H9 (cell line): ENCODE measurements around the gene BPIFB6. TPM values are rescaled to one million over a fixed set of nuclear protein-coding genes. Genes with fewer than 3 reads are reported as not detected.

ENCODE experiments used
- DNase-seq: peaks from one replicate; pipeline ENCODE4 v3.0.0-alpha.2; 2017
- H2AFZ ChIP-seq: one replicate; pipeline ENCODE4 v1.6.1; 2013; ENCODE audit warnings: mild to moderate bottlenecking, low read length, control low read depth, moderate library complexity
- H2AK5ac ChIP-seq: 2 replicates; pipeline ENCODE4 v1.6.1; 2013; ENCODE audit warnings: low read length, control low read depth, mixed read lengths; ENCODE audit not compliant: insufficient read length
- H2BK120ac ChIP-seq: one replicate; pipeline ENCODE4 v1.6.1; 2013; ENCODE audit warnings: low read depth, mild to moderate bottlenecking, low read length, control low read depth, inconsistent platforms; ENCODE audit not compliant: poor library complexity, severe bottlenecking
- H2BK12ac ChIP-seq: 2 replicates; pipeline ENCODE4 v1.6.1; 2013; ENCODE audit warnings: low read length, control low read depth, mixed read lengths, low read depth; ENCODE audit not compliant: insufficient read length
- H2BK15ac ChIP-seq: 2 replicates; pipeline ENCODE4 v1.6.1; 2013; ENCODE audit warnings: low read depth, low read length, control low read depth
- H2BK20ac ChIP-seq: one replicate; pipeline ENCODE4 v1.6.1; 2013; ENCODE audit warnings: low read depth, mild to moderate bottlenecking, low read length, control low read depth, inconsistent platforms; ENCODE audit not compliant: poor library complexity, severe bottlenecking
- H2BK5ac ChIP-seq: 2 replicates; pipeline ENCODE4 v1.6.1; 2013; ENCODE audit warnings: low read length, control low read depth, mixed read lengths; ENCODE audit not compliant: insufficient read length
- H3K14ac ChIP-seq: 2 replicates; pipeline ENCODE4 v1.6.1; 2013; ENCODE audit warnings: low read length, control low read depth; ENCODE audit not compliant: insufficient read depth
- H3K18ac ChIP-seq: 2 replicates; pipeline ENCODE4 v1.6.1; 2013; ENCODE audit warnings: low read depth, mild to moderate bottlenecking, mixed read lengths, low read length, control low read depth; ENCODE audit not compliant: insufficient read length
- H3K23ac ChIP-seq: 2 replicates; pipeline ENCODE4 v1.6.1; 2013; ENCODE audit warnings: low read length, control low read depth, mixed read lengths, low read depth; ENCODE audit not compliant: insufficient read length
- H3K23me2 ChIP-seq: 2 replicates; pipeline ENCODE4 v1.6.1; 2013; ENCODE audit warnings: low read depth, mild to moderate bottlenecking, mixed read lengths, low read length, control low read depth; ENCODE audit not compliant: insufficient read length, poor library complexity, severe bottlenecking
- H3K27ac ChIP-seq: 2 replicates; pipeline ENCODE4 v1.5.1; 2013; ENCODE audit warnings: low read length, control low read depth, mixed read lengths, low read depth; ENCODE audit not compliant: insufficient read length
- H3K27me3 ChIP-seq: 2 replicates; pipeline ENCODE4 v1.6.1; 2013; ENCODE audit warnings: low read length, control low read depth, inconsistent platforms; ENCODE audit not compliant: insufficient read depth
- H3K4ac ChIP-seq: 2 replicates; pipeline ENCODE4 v1.6.1; 2013; ENCODE audit warnings: low read depth, mild to moderate bottlenecking, control low read depth, inconsistent platforms, low read length, moderate library complexity
- H3K4me1 ChIP-seq: 2 replicates; pipeline ENCODE4 v1.6.1; 2013; ENCODE audit warnings: low read length, control low read depth, inconsistent platforms; ENCODE audit not compliant: insufficient read depth
- H3K4me2 ChIP-seq: 2 replicates; pipeline ENCODE4 v1.6.1; 2013; ENCODE audit warnings: low read length, control low read depth, mixed read lengths; ENCODE audit not compliant: insufficient read length, insufficient read depth
- H3K56ac ChIP-seq: 2 replicates; pipeline ENCODE4 v1.6.1; 2013; ENCODE audit warnings: low read depth, mild to moderate bottlenecking, mixed read lengths, low read length, control low read depth; ENCODE audit not compliant: insufficient read length
- H3K79me1 ChIP-seq: 2 replicates; pipeline ENCODE4 v1.6.1; 2013; ENCODE audit warnings: low read depth, mild to moderate bottlenecking, moderate library complexity, low read length, control low read depth, inconsistent platforms; ENCODE audit not compliant: insufficient read depth, poor library complexity, severe bottlenecking
- H3K79me2 ChIP-seq: 2 replicates; pipeline ENCODE4 v1.6.1; 2013; ENCODE audit warnings: low read length, control low read depth, inconsistent platforms; ENCODE audit not compliant: insufficient read depth
- H3K9ac ChIP-seq: 2 replicates; pipeline ENCODE4 v1.6.1; 2013; ENCODE audit warnings: low read length, control low read depth, mixed read lengths; ENCODE audit not compliant: insufficient read length; ENCODE audit errors: extremely low read depth
- H3K9me3 ChIP-seq: one replicate; pipeline ENCODE4 v1.6.1; 2013; ENCODE audit warnings: low read depth, low read length, inconsistent platforms; ENCODE audit not compliant: control insufficient read depth
- H3T11ph ChIP-seq: one replicate; pipeline ENCODE4 v1.6.1; 2013; ENCODE audit warnings: mild to moderate bottlenecking, low read length, control low read depth, inconsistent platforms
- H4K20me1 ChIP-seq: one replicate; pipeline ENCODE4 v1.6.1; 2013; ENCODE audit not compliant: control insufficient read depth, insufficient read length, insufficient read depth
- H4K5ac ChIP-seq: 2 replicates; pipeline ENCODE4 v1.6.1; 2013; ENCODE audit warnings: low read depth, mild to moderate bottlenecking, mixed read lengths, low read length, control low read depth; ENCODE audit not compliant: insufficient read length
- H4K8ac ChIP-seq: replicated peaks from 2 replicates; pipeline ENCODE4 v1.6.1; 2013; ENCODE audit warnings: low read length, control low read depth, mixed read lengths, low read depth; ENCODE audit not compliant: insufficient read length
- H4K91ac ChIP-seq: 2 replicates; pipeline ENCODE4 v1.6.1; 2013; ENCODE audit warnings: low read depth, mild to moderate bottlenecking, moderate library complexity, mixed read lengths, low read length, control low read depth; ENCODE audit not compliant: insufficient read length
- H3K27ac Mint-ChIP-seq, 3 experiments: 2 replicates in 2 of 3; 3 replicates in 1 of 3; pipeline ENCODE4 v1.8.0; 2020 to 2021; ENCODE audit warnings: mixed read lengths in 3 of 3, mild to moderate bottlenecking in 1 of 3, moderate library complexity in 1 of 3
- H3K27me3 Mint-ChIP-seq: 2 replicates; pipeline ENCODE4 v1.8.0; 2021; ENCODE audit warnings: low read depth, mild to moderate bottlenecking, moderate library complexity, mixed read lengths
- H3K36me3 Mint-ChIP-seq, 3 experiments: 2 replicates in 2 of 3; 3 replicates in 1 of 3; pipeline ENCODE4 v1.8.0; 2020 to 2021; ENCODE audit warnings: low read depth in 3 of 3, mixed read lengths in 3 of 3; ENCODE audit not compliant: insufficient read depth in 1 of 3
- H3K4me1 Mint-ChIP-seq, 2 experiments: 2 replicates each; pipeline ENCODE4 v1.8.0; 2020; ENCODE audit warnings: mixed read lengths in 2 of 2
- H3K4me3 Mint-ChIP-seq, 2 experiments: 2 replicates in 1 of 2; 3 replicates in 1 of 2; pipeline ENCODE4 v1.8.0; 2020 to 2021; ENCODE audit warnings: mild to moderate bottlenecking in 2 of 2, mixed read lengths in 2 of 2, moderate library complexity in 1 of 2
- H3K9me3 Mint-ChIP-seq, 2 experiments: 2 replicates in 1 of 2; 3 replicates in 1 of 2; pipeline ENCODE4 v1.8.0; 2020; ENCODE audit warnings: mild to moderate bottlenecking in 2 of 2, mixed read lengths in 2 of 2, moderate library complexity in 1 of 2
- CTCF ChIP-seq: fragments of 200-600 bp; sonication (generic); conservative IDR thresholded peaks from 3 replicates; pipeline ENCODE4 v1.8.0; 2021; ENCODE audit warnings: antibody characterized with exemption, mild to moderate bottlenecking
- WGBS: extraction: QIAGEN DNeasy Blood & Tissue Kit; methylation state at CpG from one replicate; pipeline ENCODE4 v1.1.7; 2013; ENCODE audit warnings: missing lambda C conversion rate, low lambda C conversion rate, mixed read lengths; ENCODE audit not compliant: insufficient read length; ENCODE audit errors: extremely low coverage; 5-methylcytosine and 5-hydroxymethylcytosine counted together
- total RNA-seq: library from RNA; stranded (reverse); gene quantifications from 2 replicates; pipeline ENCODE4 v1.2.1, GENCODE V29; 2021

The BPIFB6 gene
- total RNA-seq, 1 experiment from 2014 or later = not detected

- no peak overlapping the region for H2BK5ac ChIP-seq
- Mint-ChIP-seq H3K27ac (no peak overlapping the region), H3K4me1 (peaks cover 0 to 3% of the 10 kb centered on the region in 2 experiments; a peak in 1 of 4 replicates), H3K9me3 (no peaks in the 10 kb centered on the region; a peak in 1 of 5 replicates), H3K27me3 (peaks cover 14% of the 10 kb centered on the region), H3K4me3 (no peak overlapping the region), H3K36me3 (no peaks in the 10 kb centered on the region)
- H3K27ac ChIP-seq = no peak overlapping the region
- no peaks in the 10 kb centered on the region for H3K79me2 ChIP-seq
- H2BK120ac ChIP-seq = no peak overlapping the region
- H3K18ac ChIP-seq = no peak overlapping the region
- H3K14ac ChIP-seq = no peak overlapping the region
- no peak overlapping the region for H2BK15ac ChIP-seq
- H3K56ac ChIP-seq = no peak overlapping the region
- DNase-seq = no peak
- H3T11ph ChIP-seq = no peak overlapping the region
- no peak overlapping the region for H3K23ac ChIP-seq
- H3K9me3 ChIP-seq = no peaks in the 10 kb centered on the region
- no peak for TF ChIP-seq CTCF
- WGBS = no CpG with 5 or more reads among the region's 4 CpGs
- no peak overlapping the region for H2BK20ac ChIP-seq
- no peak overlapping the region for H4K5ac ChIP-seq
- H2BK12ac ChIP-seq = no peak overlapping the region
- H4K20me1 ChIP-seq = peaks cover 2% of the 10 kb centered on the region
- H2AK5ac ChIP-seq = no peak overlapping the region
- H3K9ac ChIP-seq = no peak overlapping the region
- H3K4me2 ChIP-seq = no peak overlapping the region
- H3K79me1 ChIP-seq = no peaks in the 10 kb centered on the region
- no peak overlapping the region for H4K8ac ChIP-seq
- H3K23me2 ChIP-seq = no peaks in the 10 kb centered on the region
- H4K91ac ChIP-seq = no peak overlapping the region
- no peaks in the 10 kb centered on the region for H3K27me3 ChIP-seq
- H2AFZ ChIP-seq = no peak overlapping the region
- no peaks in the 10 kb centered on the region for H3K4me1 ChIP-seq
- H3K4ac ChIP-seq = no peak overlapping the region
Observed at GRCh38 chr20:33072362-33072761, 40.9 kb downstream of the BPIFB6 start.
